Measurements from ENCODE around the gene NKX1-2.
A peak's percentile ranks its signal among the peaks of the same experiment; 100 is the strongest.

Gene NKX1-2

GRCh38 chr10:124474514-124475070, 24.8 kb upstream of the NKX1-2 start:
- no peak for DNase-seq

GRCh38 chr10:124473070-124473469, 23.2 kb upstream of the NKX1-2 start:
- DNase-seq = no peak

GRCh38 chr10:124472071-124472470, 22.2 kb upstream of the NKX1-2 start:
- no peak for DNase-seq

DNA sequence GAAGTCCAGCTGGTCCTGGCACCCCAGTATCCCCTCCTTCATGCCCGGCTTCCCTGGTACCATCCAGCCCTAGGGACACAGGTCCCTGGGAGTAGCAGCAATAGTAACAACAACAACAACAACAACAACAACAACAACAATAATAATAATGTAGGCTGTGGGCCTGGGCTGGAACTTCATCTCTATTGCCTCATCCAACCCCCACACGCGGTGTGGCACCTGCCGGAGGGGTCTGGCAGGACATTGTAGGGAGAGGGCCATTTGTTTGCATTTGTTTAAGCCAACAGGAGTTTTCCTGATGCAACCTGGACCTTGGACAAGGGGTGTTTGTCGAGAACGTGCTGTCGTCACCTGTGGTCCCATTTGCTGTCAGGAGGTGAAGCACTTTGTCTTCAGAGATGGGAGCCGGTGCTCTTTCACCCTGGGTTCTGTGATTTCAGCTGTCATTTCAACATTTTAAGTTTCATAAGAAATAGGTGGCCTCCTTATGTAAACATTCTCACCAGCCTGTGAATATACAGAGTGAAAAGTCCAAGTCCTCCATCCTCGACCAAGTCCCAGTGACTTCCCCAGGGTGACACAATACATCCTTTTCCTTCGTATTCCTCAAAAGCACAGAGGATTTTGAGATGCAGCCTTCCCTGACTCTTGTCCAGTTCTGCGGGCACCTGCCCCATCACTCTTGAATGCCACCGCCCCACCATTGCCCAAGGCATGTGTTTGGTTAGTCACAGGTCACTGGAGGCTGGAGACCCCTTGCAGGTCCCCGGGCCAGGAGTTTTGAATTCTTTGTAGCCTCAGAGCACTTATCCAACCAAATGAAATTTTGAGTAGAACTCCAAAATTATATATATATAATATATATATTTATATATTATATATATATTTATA, 21.0 kb upstream of the NKX1-2 start:
- DNase-seq = no peak

GRCh38 chr10:124469956-124470484, 20.2 kb upstream of the NKX1-2 start:
- no peak for DNase-seq

DNA sequence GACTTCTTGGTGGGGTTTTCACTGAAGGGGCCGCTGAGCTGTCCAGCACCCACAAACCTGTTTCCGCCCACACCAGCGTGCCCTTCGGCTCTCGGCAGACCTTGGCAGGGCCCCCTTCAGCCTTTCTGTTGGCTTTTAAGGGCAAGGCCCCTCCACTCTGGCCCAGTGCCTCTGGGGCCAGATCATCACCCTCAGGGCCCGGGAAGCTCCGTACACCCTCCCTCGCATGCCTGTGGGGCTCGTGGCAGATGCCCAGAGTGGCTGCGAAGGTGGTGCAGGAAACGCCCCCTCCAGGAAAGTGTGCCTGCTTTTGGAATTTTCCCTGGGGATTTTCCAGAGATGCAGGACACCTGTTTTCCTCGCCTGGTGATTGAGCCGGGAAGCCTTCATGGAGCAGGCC, 18.8 kb upstream of the NKX1-2 start:
- DNase-seq = no peak

- DNase-seq = no peak
These were observed 17.3 kb upstream of the NKX1-2 start for GRCh38 chr10:124467165-124467564.

GRCh38 chr10:124465777-124466488, 16.1 kb upstream of the NKX1-2 start:
- DNase-seq = no peak

DNA sequence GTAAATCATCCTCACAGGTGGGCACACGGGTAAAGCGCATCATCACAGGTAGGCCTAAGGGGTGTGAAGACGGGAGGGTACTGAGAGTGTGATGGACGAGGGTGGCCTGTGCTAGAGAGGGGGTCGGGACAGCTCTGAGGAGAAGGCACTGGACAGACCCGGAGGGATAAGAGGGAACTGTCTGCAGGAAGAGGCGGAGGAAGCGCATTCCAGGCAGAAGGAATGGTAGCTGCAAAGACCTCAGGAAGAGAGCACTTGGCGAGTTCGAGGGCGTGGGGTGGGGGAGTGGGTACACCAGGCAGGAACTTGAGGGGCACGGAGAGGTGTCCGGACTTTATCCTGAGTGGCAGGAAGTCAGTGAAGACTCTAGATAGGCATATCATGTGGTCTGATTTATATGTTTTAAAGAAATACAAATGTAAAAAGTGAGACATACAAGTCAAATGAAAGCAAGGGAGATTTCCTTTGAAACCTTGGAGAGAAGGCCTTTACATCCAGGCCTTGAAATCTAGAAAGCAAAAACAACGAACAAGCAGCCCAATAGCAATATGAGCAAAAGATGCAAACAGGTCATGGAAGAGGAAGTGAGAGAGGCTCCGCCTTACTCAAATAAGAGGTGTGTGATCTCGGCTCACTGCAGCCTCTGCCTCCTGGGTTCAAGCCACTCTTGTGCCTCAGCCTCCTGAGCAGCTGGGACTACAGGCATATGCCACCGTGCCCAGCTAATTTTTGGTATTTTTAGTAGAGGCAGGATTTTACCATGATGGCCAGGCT, 15.4 kb upstream of the NKX1-2 start:
- no peak for DNase-seq

- no peak for DNase-seq
These were observed 14.5 kb upstream of the NKX1-2 start for GRCh38 chr10:124464028-124464965.

GRCh38 chr10:124462348-124462695, 12.5 kb upstream of the NKX1-2 start:
- DNase-seq = no peak

- DNase-seq = peak; percentile 89
These were observed 12.0 kb upstream of the NKX1-2 start, which contains the start of gene LHPP for GRCh38 chr10:124461642-124462347. LHPP (plus strand) TSS chr10:124461823; CDS start chr10:124461863, 40 bp downstream.

DNA sequence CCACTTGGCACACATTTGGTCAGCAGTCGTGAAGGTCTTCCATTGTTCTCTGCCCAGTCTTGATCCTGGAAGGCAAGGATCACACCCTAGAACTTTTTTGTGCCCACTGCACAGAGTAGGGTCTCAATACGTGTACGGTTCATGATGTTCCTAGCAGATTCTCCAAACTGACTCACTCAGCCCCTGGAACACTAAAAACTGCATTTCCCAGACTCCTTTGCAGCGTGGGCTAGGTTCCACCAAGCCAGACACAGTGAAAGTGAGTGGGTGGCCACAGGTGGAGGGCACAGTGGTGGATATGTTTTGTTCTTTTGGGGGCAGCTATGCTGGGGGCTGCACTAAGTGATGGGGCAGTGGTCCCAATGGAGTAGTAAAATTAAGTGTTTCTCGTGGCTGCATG, 10.3 kb upstream of the NKX1-2 start:
- no peak for DNase-seq

DNA sequence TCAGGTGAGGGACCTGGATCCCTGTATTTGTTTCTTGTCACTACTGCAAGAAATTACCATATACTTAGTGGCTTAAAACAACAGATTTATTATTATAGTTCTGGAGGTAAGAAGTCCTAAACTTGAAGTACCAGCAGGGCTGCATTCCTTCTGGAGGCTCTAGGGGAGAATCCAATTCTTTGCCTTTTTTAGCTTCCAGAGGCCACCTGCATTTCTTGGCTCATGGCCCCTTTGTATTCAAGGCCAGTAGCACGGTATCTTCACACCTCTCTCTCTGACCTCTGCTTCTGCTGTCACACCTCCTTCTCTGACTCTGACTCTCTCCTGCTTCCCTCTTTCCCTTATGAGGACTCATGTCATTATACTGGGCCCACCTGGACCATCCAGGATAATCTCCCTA, 9.6 kb upstream of the NKX1-2 start:
- DNase-seq = no peak

GRCh38 chr10:124458889-124459288, 9.1 kb upstream of the NKX1-2 start:
- no peak for DNase-seq

DNA sequence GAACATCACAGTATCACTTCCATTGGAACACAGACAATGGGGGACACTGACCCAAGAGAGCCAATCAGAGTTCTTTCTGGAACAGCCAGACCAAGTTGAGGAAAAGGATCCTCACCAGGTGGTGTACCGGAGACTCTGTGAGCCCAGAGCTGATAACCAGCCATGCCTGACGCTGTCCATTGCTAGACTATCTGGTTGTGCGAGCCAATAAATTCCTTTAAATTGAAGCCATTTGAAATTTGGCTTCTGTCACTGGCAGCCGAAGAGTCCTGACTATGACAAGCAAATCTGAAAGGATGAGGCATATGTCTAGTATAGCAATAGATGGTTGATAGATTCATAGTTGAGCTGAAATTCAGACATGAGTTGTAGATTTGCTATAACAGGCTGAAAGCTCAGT, 8.6 kb upstream of the NKX1-2 start:
- DNase-seq = no peak

DNA sequence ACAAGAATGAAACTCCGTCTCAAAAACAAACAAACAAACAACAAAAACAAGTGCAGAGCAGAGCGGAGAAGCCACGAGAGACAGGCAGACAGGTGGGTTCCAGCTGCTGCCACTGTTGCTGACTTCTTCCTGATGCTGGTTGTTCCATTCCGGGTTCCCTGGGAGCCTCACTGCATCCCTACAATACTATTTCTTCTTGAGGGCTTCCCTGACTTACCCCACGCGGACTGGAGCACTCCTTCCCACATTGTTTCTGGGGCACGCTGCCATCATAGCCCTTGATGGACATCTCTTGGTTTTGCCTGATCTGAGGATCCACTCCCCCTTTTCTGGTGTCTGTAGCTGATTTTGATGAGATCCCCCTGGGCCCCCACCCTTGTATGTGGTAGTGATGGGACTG, 5.6 kb upstream of the NKX1-2 start:
- no peak for DNase-seq

DNA sequence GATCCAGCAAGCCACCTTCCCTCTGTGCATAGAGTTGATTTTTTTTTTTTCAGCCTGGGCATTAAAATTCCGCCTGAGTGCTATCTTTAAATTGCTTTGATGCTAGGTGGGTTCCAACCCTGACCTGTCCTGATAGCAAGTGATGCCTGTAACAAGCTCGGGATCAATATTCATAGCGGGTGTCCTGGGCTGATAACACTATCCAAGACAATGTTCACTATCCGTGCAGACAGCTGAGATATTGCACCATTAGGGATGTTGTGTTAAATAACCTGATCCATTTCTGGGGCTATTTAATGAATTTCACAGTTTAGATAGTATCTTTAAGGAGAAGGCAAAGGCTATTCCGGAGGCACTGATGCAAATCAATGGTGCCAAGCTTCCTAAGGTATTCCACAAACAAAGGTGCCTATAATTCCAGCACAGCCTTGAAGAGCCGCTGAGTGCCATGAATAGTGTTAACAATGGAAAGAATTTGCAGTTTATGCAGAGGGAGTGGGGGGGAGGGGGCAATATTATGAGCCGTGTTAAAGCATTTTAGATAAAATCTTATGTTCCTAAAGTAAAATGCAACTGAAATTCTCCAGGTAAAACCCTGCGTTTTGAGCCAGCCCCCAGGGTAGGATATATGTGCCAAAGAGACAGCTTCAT, 4.2 kb upstream of the NKX1-2 start:
- no peak for DNase-seq

DNA sequence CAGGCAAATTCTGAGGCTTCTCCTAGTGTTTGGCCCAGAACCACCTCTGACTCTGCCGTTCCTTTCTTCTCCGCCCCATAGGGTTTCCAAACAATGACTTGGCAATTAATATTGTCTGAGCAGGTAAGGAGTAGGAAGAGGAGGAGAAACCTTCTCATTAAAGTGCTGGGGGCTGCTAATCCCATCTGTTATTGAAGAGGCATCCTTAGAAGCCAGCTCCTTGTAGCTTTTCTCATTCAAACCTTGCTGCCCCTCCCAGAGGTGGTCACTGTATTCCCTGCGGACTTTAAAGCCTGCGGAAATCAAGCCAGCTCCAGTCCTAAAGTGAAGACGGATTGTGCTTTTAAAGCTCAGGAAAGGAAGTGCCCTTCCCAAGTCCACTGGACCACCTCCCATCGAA, 1.4 kb upstream of the NKX1-2 start:
- DNase-seq = no peak

- no peak for DNase-seq
These were observed 885 bp upstream of the NKX1-2 start for GRCh38 chr10:124450783-124451057.
